Suppressor macrophage treated with lipopolysaccharide for 1 hour (primary cell): Measurements from ENCODE around the gene POU2F3.

ENCODE experiments used
- DNase-seq, 3 donors: peaks; one replicate each; pipeline ENCODE4 v3.0.0-alpha.2; 2020 to 2022

The POU2F3 gene

DNA sequence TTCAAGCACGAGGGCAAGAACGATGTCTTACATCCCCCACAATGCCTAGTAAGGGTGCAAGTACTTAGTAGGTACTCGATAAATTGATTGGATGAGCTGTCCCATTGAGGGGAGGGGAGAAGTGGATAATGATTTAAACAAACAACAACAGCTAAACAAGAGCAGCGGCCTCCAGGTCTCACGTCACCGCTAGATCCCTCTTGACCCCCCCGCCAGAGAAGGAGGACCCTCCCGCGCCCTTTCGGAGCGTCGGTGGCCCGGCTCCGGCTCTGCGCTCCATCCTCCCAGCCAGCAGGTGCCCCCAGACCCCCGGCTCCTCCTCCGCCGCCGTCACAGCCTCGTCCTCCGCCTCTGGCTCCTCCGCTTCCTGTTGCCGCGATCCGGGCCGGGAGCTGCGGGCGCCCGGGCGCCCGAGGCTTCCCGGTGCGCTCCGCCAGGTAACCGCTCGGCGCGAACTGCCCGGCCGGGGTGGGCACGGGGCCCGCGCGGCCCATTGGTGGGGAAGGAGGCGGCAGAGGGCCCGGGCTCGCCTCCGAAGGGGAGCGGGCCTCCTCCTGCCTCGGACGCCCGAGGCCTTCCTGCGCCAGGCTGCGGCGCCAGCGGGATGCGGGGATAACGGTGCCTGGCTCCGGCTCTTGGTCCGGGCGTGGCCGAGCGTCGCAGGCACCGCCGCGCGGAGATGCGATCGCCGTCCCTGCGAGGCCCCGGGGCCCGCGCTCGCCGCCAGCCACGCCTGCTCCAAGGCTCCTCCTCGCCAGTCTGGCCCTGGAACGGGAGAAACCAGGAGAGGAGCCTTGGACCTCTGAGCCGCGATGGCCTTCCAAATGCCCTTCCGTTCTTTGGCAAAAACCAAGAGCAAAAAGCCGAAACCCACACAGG, 85.2 kb downstream of the POU2F3 start, which contains the start of gene TLCD5:
TSS of gene TLCD5 (plus strand) at position 368 of the 879 bp plus-strand sequence. CDS start 2,143 bp downstream, outside the sequence.
- DNase-seq, result peak in 1 of 3 donors; percentile 38

GRCh38 chr11:120326228-120326627, 86.3 kb downstream of the POU2F3 start:
- no peak for DNase-seq

- DNase-seq, result peak; percentile 28 to 66 (median 64)
Measured at GRCh38 chr11:120326845-120327281, 86.9 kb downstream of the POU2F3 start.

- no peak for DNase-seq
Measured at GRCh38 chr11:120327311-120327710, 87.4 kb downstream of the POU2F3 start.

DNA sequence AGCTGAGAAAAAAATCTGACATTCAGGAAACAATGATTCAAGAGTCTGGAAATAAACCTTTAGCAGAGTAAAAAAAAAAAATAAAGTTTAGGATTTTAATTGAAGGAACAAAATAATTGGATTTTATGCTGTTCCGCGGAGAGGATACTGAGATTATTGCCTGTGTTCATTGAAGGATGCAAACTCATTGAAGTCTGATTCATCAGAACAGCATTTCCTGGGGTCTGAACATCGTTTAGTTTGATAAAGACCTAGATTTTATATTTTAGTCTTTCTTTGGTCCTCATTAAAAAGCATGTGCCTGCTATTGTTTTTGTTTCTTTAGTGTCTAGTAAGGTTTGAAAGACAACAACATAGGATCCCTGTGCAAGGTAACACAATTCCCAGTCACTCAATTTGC, 89.6 kb downstream of the POU2F3 start:
- no peak for DNase-seq

DNA sequence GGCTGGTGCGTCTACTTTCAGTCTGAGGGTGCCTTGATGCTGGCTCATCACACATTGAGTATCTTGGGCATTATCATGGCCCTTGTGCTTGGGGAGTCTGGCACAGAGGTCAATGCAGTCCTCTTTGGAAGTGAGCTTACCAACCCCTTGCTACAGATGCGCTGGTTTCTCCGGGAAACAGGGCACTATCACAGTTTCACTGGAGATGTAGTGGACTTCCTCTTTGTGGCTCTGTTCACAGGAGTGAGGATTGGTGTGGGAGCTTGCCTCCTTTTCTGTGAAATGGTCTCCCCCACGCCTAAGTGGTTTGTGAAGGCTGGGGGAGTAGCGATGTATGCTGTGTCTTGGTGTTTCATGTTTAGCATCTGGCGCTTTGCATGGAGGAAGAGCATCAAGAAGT, 90.1 kb downstream of the POU2F3 start:
- DNase-seq, result no peak

DNA sequence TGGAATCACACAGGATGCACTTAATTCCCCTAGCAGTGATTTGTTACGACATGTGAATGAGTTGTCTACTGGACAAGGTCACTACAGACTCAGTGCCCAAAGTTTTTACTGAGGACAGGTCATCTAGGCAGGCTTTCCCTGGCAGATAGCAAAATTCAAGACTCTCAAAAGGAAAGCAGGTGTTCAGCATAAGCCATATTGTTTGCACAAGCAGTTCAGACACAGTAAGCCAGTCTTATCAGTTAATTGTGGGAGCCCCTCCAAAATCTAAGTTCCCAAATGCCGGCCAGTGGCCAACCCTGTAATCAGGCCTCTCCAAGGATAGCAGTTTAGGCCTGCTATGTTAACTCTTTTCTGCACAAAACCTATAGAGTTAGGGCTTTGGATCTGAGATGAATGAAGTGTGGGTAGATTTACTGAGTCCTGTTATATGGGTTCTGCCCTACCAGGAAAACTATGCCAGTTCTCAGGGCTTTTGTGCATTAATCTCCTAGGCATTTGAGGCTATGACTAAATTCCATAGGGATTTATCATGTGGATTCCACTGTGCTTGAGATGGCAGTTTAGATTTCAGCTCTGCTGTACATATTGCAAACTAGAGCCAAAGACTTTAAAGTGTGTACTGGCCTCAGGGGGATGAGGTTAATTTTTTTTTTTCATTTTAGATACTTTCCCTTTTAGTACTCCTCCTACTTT, 91.5 kb downstream of the POU2F3 start:
- no peak for DNase-seq

DNA sequence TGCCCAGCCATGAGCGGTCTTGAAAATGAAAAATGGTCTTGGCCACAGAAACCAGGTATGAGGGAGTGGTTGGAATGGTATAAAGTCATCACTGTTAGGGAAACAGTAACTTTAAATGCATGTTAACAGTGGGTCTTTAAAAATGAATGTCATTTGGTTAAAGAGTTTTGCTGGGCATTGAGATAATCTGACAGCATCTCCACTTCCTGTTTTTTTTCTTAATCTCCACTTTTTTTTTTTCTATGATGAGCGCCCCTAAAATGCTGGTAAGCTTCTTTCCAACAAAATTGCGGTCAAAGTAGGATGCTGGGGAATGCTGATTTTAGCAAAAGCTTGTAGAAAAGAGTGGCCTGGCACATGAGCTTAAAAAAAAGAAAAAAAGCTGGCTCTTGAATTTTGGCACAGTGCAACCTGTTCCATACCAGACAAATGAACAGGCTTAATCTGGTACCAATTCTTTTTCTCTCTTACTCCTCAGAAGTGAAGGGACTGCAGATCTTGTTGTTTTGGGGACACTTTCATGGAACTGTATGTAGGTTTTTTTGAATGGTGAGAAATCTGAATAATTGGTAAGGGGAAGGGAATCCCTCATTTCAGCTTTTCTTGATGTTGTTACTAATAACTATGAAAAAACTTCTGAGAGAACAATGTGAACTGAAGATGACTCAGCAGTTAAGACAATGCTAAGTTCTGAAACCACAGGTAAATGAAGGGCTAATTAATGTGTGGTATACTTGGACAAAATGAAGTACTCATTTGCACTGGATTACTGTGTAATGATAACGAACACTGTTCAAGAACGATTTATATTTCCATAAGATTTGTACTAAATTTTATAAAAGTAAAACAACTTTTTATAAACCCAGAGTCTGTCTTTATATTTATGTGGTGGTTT, 93.1 kb downstream of the POU2F3 start:
- DNase-seq, result no peak

DNA sequence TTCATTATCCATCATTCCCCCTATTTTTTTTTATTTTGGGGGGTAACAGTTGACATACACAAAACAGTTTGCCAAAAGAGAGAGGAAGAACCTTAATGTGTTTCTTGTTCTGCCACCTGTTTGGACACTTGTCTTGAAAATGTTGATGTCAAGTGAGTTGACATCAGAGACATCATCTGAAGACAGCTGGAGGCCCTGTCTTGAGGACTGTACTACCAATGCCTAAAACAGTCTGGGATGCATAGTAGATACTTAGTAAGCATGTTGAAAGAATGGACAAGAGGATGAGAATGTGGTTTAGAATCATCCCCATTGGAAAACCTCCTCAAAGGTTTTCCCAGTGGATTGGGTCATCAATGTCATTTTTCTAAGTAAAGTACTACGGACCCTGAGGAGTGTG, 93.9 kb downstream of the POU2F3 start:
- DNase-seq, result no peak

GRCh38 chr11:120334332-120334731, 94.4 kb downstream of the POU2F3 start:
- DNase-seq, result no peak

- DNase-seq, result peak; percentile 74 to 88 (median 86)
Measured at GRCh38 chr11:120334894-120335462, 95.0 kb downstream of the POU2F3 start.

- peak in 2 of 3 donors; percentile 9 to 23 for DNase-seq
Measured at GRCh38 chr11:120335556-120335907, 95.6 kb downstream of the POU2F3 start.

DNA sequence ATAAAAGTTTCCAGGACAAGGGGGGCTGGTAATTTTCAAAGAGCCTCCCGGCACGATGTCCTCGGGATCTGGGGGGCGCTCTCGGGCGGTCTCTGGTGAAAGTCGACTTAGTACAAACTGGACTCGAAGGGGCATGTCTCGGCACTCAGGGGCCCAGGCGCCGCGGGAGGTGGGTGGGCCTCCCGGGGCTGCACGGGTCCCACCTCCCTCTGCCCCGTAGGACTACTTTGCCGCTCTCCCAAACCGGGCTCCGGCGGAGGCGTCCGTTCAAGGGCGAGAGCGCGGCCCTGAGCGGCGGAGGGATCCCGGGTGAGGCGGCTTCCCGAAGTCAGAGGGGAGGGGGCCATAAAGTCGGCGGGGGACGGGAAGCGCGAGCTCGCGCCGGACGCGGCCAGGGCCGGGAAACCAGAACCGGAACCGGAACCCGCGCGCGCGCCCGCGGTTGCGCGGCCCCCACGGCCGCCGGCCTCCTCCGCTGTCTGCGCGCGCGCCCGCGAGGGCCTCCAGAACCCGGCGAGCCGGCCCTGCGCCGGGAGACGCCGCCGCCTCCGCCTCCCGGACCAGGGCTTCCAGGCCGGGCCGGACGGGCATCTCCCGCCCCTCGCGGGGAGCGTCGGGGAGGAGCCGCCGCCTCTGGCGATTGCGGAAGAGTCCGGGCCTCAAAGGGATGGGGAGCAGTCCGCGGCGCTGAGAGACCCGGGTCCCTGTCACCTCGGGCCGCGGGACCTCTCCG, 96.1 kb downstream of the POU2F3 start, which contains the start of gene ARHGEF12:
TSS of gene ARHGEF12 (plus strand) at position 506 of the 733 bp plus-strand sequence. CDS start 831 bp downstream, outside the sequence.
- DNase-seq, result peak; percentile 88 to 96 (median 89)

GRCh38 chr11:120336641-120337354, 96.9 kb downstream of the POU2F3 start:
- no peak for DNase-seq

DNA sequence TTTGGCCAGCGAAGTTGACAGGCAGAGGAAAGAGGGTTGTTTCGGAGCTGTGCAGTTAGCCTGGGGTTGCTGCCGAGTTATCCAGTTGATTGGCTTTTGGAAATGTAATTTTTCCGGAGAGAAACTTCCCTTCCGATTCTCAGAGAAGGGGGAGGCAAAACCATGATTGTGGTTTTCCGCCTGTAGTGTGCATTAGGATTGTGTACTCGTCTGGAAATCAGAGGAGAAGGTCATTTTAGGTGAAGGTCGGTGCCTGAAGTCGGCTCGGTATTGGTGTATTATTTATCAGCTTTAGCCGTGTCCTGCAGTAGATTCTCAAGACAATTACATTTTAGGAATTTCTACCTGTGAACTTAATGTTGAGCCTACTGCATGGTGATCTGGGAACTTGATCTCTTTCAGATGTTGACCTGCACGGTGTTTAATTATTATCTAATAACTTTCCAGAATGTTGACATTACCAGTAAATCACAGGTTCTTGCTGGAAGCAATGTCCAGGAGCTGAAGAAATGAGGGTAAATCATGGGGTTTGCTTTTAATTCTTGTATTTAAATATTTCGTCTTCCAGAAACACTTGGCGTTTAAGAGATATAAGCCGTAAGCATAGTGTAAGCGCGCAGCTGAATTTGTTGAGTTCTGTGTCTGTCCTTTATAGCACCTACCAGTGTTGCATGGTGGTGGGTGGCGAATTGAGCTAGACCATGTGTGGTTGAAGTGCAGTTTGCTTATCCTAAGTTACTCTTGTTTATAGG, 97.6 kb downstream of the POU2F3 start:
- DNase-seq, result peak in 1 of 3 donors; percentile 30

DNA sequence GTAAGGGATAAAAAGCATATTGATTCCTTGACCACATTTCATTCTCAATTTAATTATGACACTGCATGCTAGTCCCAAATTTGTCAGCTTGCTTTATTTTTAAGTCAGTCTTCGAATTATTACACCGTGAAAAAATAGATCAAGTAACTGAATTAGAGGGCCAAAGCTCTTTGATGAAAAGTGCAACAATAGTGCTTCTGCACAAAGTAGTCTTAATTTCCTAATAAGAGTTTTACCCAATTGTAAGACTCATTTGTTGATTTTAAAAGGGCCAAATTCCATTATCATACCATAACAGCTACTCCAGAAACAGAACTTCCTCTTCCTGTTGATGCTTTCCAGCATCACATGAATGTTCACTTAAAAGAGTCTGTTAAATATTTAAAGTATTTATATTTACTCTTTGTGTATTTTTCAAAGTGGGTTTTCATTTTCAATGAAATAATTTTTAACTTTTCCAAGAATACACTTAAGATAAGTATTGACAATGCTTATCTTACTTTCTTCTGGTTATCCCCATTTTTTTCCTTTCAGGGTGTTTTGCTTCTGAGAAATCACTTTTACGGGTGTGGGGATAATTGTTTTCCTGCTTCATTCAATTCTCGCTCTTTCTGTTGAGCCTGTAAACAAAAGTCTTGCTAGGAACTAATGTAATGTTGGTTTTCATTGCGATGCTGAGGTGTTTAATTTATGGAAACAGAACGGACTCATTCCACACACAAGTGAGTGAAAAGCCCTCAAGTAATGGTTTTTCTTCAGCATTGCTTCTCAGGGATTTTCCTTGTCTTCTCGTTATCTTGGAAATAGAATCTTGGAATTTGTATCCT, 98.4 kb downstream of the POU2F3 start:
- DNase-seq, result no peak

DNA sequence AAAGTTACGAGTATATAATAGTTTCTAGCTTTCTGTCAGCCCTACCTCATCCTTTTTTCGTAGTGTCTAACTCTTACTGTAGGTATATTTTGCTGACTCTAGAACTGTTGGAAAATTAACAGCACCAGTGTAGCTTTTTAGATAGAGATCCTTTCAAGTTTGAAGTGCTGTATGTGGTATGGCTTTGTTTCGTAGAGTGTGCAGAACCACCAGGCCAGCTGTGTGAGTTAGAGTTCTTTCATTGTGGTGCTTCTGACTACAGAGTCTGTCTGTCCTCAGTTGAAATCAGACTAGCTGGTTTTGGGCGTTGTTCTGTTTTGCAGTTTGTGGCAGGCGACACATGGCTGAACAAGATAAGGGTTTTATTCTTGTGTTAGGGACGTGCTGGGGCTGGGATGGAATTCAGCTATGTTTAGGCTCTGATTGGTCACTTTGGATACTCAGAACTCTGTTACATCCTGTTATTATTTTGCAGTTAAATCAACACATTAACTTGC, 99.5 kb downstream of the POU2F3 start:
- DNase-seq, result no peak

DNA sequence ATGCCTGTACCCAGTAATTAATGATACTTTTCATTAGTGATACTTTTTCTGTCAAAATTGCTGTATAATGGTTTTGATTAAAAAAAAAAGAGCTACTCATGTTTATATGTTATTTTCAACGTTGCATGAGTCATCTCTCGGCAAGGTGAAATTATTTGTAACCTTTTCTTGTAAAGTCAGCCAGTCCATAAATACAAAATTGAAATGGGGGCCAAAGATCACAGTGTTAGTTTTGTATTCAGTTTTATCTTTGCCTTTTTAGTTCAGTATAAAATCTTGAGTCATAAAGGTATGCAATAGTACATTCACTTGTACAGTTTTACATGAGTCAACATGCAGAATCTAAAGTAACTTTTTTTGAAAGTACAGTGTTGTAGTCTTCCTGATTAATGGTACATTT, 100.6 kb downstream of the POU2F3 start:
- DNase-seq, result no peak

DNA sequence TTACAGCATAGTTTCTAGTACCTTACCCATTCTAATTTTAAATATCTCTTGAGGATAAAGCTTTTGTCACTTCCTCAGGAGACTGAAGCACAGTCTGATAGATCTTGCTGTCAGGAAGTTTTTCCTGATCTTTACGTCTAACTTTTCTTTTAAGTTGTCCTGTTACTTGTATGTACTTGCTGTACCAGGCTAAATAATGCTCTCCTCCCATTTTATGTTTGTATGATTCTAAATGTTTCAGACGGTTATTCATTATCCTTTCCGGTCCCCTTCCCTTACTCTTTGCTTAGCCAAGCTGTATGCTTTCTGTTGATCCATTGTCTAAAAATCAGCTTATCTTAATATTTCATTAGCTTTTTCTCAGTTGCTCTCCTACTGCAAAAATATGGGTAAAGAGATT, 102.3 kb downstream of the POU2F3 start:
- DNase-seq, result no peak
